GM21619 (cell line): ENCODE results near the gene ZNF284.
"Not testable (repeated sequence)": the region's sequence is repeated elsewhere in the genome, so short reads cannot be mapped to it uniquely, and the experiment has no call there.

Experiments used
- ATAC-seq: cut with Tn5 transposase; IDR thresholded peaks from one replicate; pipeline ENCODE4 v1.9.1; 2021; ENCODE audit not compliant: unreplicated experiment

ZNF284 gene

GRCh38 chr19:44109458-44109857, 37.5 kb downstream of the ZNF284 start:
- ATAC-seq: no peak

- ATAC-seq: no peak
Measured at GRCh38 chr19:44111910-44112463, 40.0 kb downstream of the ZNF284 start.

GRCh38 chr19:44112802-44113137, 40.8 kb downstream of the ZNF284 start:
- no peak for ATAC-seq

GRCh38 chr19:44113138-44113783, 41.3 kb downstream of the ZNF284 start, which contains the start of gene ZNF225:
TSS of gene ZNF225 (plus strand) at chr19:44113399. CDS start at chr19:44115828, 2,429 bp downstream.
- ATAC-seq: peak; percentile 93

GRCh38 chr19:44113784-44114390, 41.9 kb downstream of the ZNF284 start:
- ATAC-seq: no peak

GRCh38 chr19:44121162-44121561, 49.2 kb downstream of the ZNF284 start:
- not testable (repeated sequence) for ATAC-seq

GRCh38 chr19:44131955-44132354, 60.0 kb downstream of the ZNF284 start:
- no peak for ATAC-seq
